PC-9 (cell line): ENCODE results near the gene C16orf95. TPM values are rescaled to one million over a fixed set of nuclear protein-coding genes. Genes with fewer than 3 reads are reported as not detected.

Source experiments
- BruUV-seq: library from RNA; stranded (reverse); fragments of 400-500 nt; replicated peaks from 2 replicates; lab custom pipeline; 2021; lab: Mats Ljungman, UMichigan
- CTCF ChIA-PET: fragments of 300-600 bp; sonication (Branson Sonifier 250); formaldehyde crosslinking; loops from one replicate; lab custom pipeline; 2022; ENCODE audit warnings: antibody characterized with exemption; lab: Charles Lee
- POLR2A ChIA-PET: fragments of 300-600 bp; sonication (Branson Sonifier 250); formaldehyde crosslinking; loops from one replicate; lab custom pipeline; 2022; ENCODE audit warnings: antibody characterized with exemption; ENCODE audit not compliant: unreplicated experiment; lab: Charles Lee
- DNase-seq, 2 experiments: peaks; one replicate each; pipeline versions ENCODE4 v3.0.0 to v3.0.0-alpha.2; 2015 to 2022; ENCODE audit warnings: mixed read lengths in 1 of 2
- H2AFZ ChIP-seq: fragments of 200-600 bp; sonication (generic); 2 replicates; pipeline ENCODE4 v1.8.1; 2017; ENCODE audit warnings: antibody characterized with exemption
- H3F3A ChIP-seq: fragments of 200-600 bp; sonication (generic); 2 replicates; pipeline ENCODE4 v1.8.1; 2017; ENCODE audit warnings: antibody characterized with exemption, mild to moderate bottlenecking, low read depth; ENCODE audit not compliant: insufficient read depth
- H3K27ac ChIP-seq: fragments of 200-600 bp; sonication (generic); 2 replicates; pipeline ENCODE4 v1.6.1; 2016; ENCODE audit warnings: mixed run types
- H3K27me3 ChIP-seq: fragments of 200-600 bp; sonication (generic); 2 replicates; pipeline ENCODE4 v1.6.1; 2016; ENCODE audit warnings: low read depth, mixed run types; ENCODE audit not compliant: insufficient read depth
- H3K36me3 ChIP-seq: fragments of 200-600 bp; sonication (generic); 2 replicates; pipeline ENCODE4 v1.6.1; 2016; ENCODE audit warnings: low read depth, mixed run types
- H3K4me1 ChIP-seq: fragments of 200-600 bp; sonication (generic); replicated peaks from 2 replicates; pipeline ENCODE4 v1.6.1; 2016; ENCODE audit warnings: mixed run types; ENCODE audit not compliant: insufficient read depth
- H3K4me2 ChIP-seq: fragments of 200-600 bp; sonication (generic); 2 replicates; pipeline ENCODE4 v1.6.1; 2017; ENCODE audit warnings: mixed run types
- H3K4me3 ChIP-seq: fragments of 200-600 bp; sonication (generic); 2 replicates; pipeline ENCODE4 v1.6.1; 2016; ENCODE audit warnings: mixed run types
- H3K79me2 ChIP-seq: fragments of 200-600 bp; sonication (generic); 2 replicates; pipeline ENCODE4 v1.6.1; 2017; ENCODE audit warnings: low read depth, mixed run types
- H3K9me2 ChIP-seq: fragments of 200-600 bp; sonication (generic); 2 replicates; pipeline ENCODE4 v1.8.1; 2017; ENCODE audit warnings: mild to moderate bottlenecking; ENCODE audit not compliant: insufficient read depth
- H3K9me3 ChIP-seq: fragments of 200-600 bp; sonication (generic); 2 replicates; pipeline ENCODE4 v1.8.1; 2016; ENCODE audit warnings: low read depth; ENCODE audit not compliant: insufficient read depth
- H4K20me1 ChIP-seq: fragments of 200-600 bp; sonication (generic); 2 replicates; pipeline ENCODE4 v1.8.1; 2017; ENCODE audit not compliant: insufficient read depth
- EZH2 ChIP-seq: fragments of 200-600 bp; sonication (generic); IDR thresholded peaks from 2 replicates; pipeline ENCODE4 v1.8.0; 2017; ENCODE audit warnings: antibody characterized with exemption, low read depth
- intact Hi-C: fragments of 100-400 bp; cut with micrococcal nuclease; formaldehyde crosslinking; loops from one replicate; pipeline ENCODE4 v1.10.0; 2022; ENCODE audit not compliant: unreplicated experiment
- total RNA-seq: library from RNA; stranded (reverse); gene quantifications from 2 replicates; pipeline ENCODE4 v1.2.3, GENCODE V29; 2021
- TF ChIP-seq, protein P1 (sequence below): fragments of 200-600 bp; sonication (generic); conservative IDR thresholded peaks from 2 replicates; pipeline ENCODE4 v1.6.1; 2017; ENCODE audit warnings: mixed run types, antibody characterized with exemption, mild to moderate bottlenecking, moderate library complexity

C16orf95 gene
- total RNA-seq, 1 experiment from 2014 or later = 7.5 TPM

DNA sequence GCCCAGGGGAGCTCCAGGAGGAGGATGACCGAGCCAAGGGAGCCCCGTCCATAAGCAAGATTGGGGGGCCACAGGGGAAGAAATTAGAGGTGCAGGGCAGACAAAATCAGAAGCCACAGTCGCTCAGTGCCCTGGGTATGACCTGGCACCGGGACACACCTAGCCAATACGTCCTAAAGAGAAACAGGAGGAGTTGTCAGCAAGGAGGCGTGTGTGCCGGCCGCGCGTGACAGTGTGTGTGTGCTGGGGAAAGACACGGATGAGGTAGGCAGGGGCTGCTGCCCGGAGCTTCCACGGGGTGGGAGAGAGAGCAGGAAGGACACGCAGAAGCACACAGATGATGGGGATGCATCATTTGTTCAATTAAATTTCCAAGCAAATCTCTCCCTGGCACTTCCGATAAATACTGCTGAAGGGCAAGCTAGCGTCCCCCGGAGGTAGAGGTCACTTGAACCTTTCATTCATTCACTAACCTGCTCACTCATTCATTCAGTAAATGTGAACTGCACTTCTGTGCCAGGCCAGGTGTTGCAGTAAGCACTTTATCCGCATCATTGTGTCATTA, 38.0 kb downstream of the C16orf95 start:
- H3K4me3 ChIP-seq = no peak overlapping the region
- no peaks in the 10 kb centered on the region for H3F3A ChIP-seq

DNA sequence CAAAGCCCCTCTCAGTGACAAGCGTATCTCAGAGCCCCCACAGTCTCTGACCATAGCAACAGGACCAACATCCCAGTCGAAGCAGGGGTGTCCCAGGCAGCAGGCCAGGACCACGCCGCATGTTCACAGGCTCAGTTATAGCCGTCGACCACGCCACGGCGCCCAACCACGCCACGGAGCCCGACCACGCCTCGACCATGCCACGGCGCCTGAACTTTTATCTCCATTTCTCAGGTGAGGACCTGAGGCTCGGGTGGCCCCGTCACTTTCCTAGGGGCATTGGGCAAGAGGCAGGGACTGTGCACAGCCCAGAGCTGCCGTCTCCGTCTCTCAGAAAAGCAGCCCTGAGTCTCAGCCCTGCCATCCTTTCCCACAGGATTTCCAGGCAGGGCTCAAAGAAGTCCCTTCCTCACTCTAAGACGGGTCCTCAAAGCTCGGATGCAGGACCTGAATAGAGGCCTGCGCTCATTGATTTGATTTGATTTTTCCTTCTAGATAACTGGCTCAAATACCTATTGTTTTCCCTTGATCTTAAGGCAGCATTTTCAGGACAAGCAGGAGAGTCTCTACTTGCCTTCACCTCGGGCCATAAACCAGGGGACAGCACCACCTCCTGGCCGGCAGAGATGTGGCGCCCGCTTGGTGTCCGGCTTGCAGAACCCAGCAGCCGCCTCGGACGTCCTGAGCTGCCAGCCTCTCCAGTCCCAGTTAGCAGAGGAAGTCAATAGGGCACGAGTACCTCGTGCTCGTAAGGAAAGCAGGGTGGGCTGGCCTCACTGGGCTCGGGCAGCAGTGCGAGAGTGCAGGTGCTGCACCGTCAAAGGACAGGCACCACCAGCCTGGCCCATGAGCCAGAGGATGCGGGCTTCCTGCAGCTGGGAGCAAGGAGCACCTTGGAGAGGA, 38.8 kb downstream of the C16orf95 start:
- BruUV-seq = no TSS peak
- H3K4me3 ChIP-seq = no peak overlapping the region
- 0 out of 2 replicates have a peak overlapping the region, but pooled peaks have one; percentile 24 for H3K4me2 ChIP-seq
- no peak overlapping the region for H3K27ac ChIP-seq
- no peak overlapping the region for H2AFZ ChIP-seq
- H3K4me1 ChIP-seq = no peaks in the 10 kb centered on the region
- no peaks in the 10 kb centered on the region for H3K27me3 ChIP-seq
- H3K9me2 ChIP-seq = no peaks in the 10 kb centered on the region
- TF ChIP-seq, protein P1, sequence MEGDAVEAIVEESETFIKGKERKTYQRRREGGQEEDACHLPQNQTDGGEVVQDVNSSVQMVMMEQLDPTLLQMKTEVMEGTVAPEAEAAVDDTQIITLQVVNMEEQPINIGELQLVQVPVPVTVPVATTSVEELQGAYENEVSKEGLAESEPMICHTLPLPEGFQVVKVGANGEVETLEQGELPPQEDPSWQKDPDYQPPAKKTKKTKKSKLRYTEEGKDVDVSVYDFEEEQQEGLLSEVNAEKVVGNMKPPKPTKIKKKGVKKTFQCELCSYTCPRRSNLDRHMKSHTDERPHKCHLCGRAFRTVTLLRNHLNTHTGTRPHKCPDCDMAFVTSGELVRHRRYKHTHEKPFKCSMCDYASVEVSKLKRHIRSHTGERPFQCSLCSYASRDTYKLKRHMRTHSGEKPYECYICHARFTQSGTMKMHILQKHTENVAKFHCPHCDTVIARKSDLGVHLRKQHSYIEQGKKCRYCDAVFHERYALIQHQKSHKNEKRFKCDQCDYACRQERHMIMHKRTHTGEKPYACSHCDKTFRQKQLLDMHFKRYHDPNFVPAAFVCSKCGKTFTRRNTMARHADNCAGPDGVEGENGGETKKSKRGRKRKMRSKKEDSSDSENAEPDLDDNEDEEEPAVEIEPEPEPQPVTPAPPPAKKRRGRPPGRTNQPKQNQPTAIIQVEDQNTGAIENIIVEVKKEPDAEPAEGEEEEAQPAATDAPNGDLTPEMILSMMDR = peak; percentile 94
- TF ChIP-seq EZH2 = no peak
- no peaks in the 10 kb centered on the region for H3K36me3 ChIP-seq
- DNase-seq = peak; percentile 50 to 79
- intact Hi-C loops = loop anchor here (1.0 to 5.0 kb wide), 3 partner anchors 75 to 714 kb away; no protein-coding TSS in a partner anchor
- H3K79me2 ChIP-seq = no peaks in the 10 kb centered on the region
- H4K20me1 ChIP-seq = no peaks in the 10 kb centered on the region
- ChIA-PET POLR2A (no interaction called here), CTCF (interaction anchor here (0.5 to 0.8 kb wide), 3 partner anchors 75 to 714 kb away, joined by 3 to 5 read pairs (median 3); no protein-coding TSS in a partner anchor)
- H3F3A ChIP-seq = no peaks in the 10 kb centered on the region
- H3K9me3 ChIP-seq = no peaks in the 10 kb centered on the region

More for the DNA sequence above, 38.0 kb downstream of the C16orf95 start:
- no peaks in the 10 kb centered on the region for H3K9me2 ChIP-seq
- POLR2A ChIA-PET = no interaction called here
- no peak overlapping the region for H2AFZ ChIP-seq
- H3K79me2 ChIP-seq = no peaks in the 10 kb centered on the region
- no peak overlapping the region for H3K27ac ChIP-seq
- TF ChIP-seq, protein P1 = no peak
- TF ChIP-seq EZH2 = no peak
- peak in 1 of 2 experiments; percentile 6 for DNase-seq
- H3K4me1 ChIP-seq = no peaks in the 10 kb centered on the region
- H3K4me2 ChIP-seq = no peak overlapping the region
- intact Hi-C loops = loop anchor here (5.0 kb wide), 1 partner anchor 217 kb away; no protein-coding TSS in a partner anchor
- CTCF ChIA-PET = interaction anchor here (0.8 kb wide), 2 partner anchors 76 to 357 kb away, joined by 3 to 5 read pairs; no protein-coding TSS in a partner anchor
- H3K36me3 ChIP-seq = no peaks in the 10 kb centered on the region
- no TSS peak for BruUV-seq
- no peaks in the 10 kb centered on the region for H4K20me1 ChIP-seq
- no peaks in the 10 kb centered on the region for H3K9me3 ChIP-seq
- no peaks in the 10 kb centered on the region for H3K27me3 ChIP-seq

DNA sequence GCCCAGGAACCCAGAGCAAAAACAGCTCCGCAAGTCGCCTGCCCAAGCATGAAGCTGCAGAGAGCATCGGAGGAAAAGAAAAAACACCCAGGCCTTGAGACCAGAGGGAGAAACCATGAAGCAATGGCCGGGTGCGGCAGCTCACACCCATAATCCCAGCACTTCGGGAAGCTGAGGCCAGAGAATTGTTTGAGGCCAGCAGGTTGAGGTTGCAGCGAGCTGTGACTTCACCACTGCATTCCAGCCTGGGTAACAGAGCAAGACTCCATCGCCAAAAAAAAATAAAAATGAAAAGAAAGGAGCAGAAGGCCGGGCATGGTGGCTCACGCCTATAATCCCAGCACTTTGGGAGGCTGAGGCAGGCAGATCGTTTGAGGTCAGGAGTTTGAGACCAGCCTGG, 40.3 kb downstream of the C16orf95 start:
- Histone ChIP-seq H3K9me3 (no peaks in the 10 kb centered on the region), H3F3A (no peaks in the 10 kb centered on the region), H3K4me3 (no peak overlapping the region), H4K20me1 (no peaks in the 10 kb centered on the region), H3K36me3 (no peaks in the 10 kb centered on the region), H3K27me3 (no peaks in the 10 kb centered on the region), H3K9me2 (no peaks in the 10 kb centered on the region), H2AFZ (no peak overlapping the region), H3K79me2 (no peaks in the 10 kb centered on the region), H3K27ac (no peak overlapping the region), H3K4me1 (no peaks in the 10 kb centered on the region), H3K4me2 (no peak overlapping the region)
- intact Hi-C loops = loop anchor here (5.0 kb wide), 1 partner anchor 215 kb away; no protein-coding TSS in a partner anchor
- POLR2A ChIA-PET = interaction anchor here (0.6 kb wide), 1 partner anchor 36 kb away, joined by 8 read pairs; no protein-coding TSS in a partner anchor
- BruUV-seq = no TSS peak
- CTCF ChIA-PET = interaction anchor here (0.5 to 0.7 kb wide), 2 partner anchors 292 to 1511 kb away, joined by 3 to 6 read pairs; no protein-coding TSS in a partner anchor
- no peak for DNase-seq
- TF ChIP-seq EZH2 = no peak
